ENCODE data around the gene PGAM4. TPM values are rescaled to one million over a fixed set of nuclear protein-coding genes. Genes with fewer than 3 reads are reported as not detected.

Gene PGAM4
- total RNA-seq, 2 donors from 2014 or later, result not detected

DNA sequence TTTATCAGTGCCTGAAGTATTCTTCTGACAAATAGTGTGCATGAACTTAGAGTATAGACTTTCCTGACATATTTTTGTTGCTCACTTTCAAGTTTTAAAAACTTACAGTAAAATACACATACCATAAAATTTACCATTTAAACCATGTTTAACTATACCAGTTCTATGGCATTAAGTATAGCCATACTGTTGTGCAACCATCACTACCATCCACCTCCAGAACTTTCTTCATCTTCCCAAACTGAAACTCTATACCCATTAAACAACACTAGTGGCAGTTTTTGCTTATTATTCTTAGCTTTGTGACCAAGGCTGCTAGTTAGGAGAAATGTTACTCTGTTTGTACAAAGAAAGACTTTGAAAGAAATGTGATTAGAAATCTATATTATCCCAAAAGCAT, 33.1 kb downstream of the PGAM4 start:
- DNase-seq (no peak), ATAC-seq (no peak)
- Histone ChIP-seq H3K9me3 (no peaks in the 10 kb centered on the region), H3K36me3 (replicated peaks in 1 of 2; ENCODE audit: insufficient read depth in 1 of 2, low read depth in 2 of 2) (no peaks in the 10 kb centered on the region), H3K4me1 (peaks cover 23% of the 10 kb centered on the region), H3K27ac (no peak overlapping the region), H3K27me3 (no peaks in the 10 kb centered on the region), H3K4me3 (no peak overlapping the region)
- intact Hi-C loops (cut with DNase I), result no loop called here
- no peak for TF ChIP-seq POLR2A (IDR thresholded peaks at IDR 0.05)
- TF ChIP-seq, protein P1, sequence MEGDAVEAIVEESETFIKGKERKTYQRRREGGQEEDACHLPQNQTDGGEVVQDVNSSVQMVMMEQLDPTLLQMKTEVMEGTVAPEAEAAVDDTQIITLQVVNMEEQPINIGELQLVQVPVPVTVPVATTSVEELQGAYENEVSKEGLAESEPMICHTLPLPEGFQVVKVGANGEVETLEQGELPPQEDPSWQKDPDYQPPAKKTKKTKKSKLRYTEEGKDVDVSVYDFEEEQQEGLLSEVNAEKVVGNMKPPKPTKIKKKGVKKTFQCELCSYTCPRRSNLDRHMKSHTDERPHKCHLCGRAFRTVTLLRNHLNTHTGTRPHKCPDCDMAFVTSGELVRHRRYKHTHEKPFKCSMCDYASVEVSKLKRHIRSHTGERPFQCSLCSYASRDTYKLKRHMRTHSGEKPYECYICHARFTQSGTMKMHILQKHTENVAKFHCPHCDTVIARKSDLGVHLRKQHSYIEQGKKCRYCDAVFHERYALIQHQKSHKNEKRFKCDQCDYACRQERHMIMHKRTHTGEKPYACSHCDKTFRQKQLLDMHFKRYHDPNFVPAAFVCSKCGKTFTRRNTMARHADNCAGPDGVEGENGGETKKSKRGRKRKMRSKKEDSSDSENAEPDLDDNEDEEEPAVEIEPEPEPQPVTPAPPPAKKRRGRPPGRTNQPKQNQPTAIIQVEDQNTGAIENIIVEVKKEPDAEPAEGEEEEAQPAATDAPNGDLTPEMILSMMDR (IDR thresholded peaks at IDR 0.05), result no peak

DNA sequence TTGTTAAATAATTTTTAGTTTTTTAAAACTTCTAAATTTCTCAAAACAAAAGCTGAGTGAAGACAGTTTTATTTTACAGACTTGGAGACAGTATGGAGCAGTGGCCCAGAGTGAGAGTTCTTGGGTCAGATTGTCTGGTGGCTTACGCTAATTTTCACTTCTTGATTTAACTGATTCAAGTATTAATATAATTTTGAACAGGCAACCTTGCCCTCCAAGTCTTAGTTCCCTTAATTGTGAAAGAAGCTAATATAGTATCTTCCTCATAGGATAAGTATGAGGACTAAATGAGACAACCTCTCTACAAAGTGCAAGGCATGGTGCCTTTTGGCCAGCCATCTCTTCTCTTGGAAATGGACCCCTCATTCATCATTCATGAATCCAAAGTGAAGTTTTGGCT, 33.6 kb downstream of the PGAM4 start:
- Histone ChIP-seq H3K4me1 (peaks cover 23% of the 10 kb centered on the region), H3K4me3 (no peak overlapping the region), H3K27ac (no peak overlapping the region), H3K36me3 (replicated peaks in 1 of 2; ENCODE audit: insufficient read depth in 1 of 2, low read depth in 2 of 2) (no peaks in the 10 kb centered on the region), H3K27me3 (no peaks in the 10 kb centered on the region), H3K9me3 (no peaks in the 10 kb centered on the region)
- intact Hi-C loops (cut with DNase I), result no loop called here
- TF ChIP-seq POLR2A (IDR thresholded peaks at IDR 0.05), result no peak
- TF ChIP-seq, protein P1 (IDR thresholded peaks at IDR 0.05), result no peak
- DNase-seq (no peak), ATAC-seq (no peak)
- 82% methylated on average over 1 of the region's 1 CpG; no CpG with 5 or more reads in 1 of the 2 donors for WGBS, 2 donors

DNA sequence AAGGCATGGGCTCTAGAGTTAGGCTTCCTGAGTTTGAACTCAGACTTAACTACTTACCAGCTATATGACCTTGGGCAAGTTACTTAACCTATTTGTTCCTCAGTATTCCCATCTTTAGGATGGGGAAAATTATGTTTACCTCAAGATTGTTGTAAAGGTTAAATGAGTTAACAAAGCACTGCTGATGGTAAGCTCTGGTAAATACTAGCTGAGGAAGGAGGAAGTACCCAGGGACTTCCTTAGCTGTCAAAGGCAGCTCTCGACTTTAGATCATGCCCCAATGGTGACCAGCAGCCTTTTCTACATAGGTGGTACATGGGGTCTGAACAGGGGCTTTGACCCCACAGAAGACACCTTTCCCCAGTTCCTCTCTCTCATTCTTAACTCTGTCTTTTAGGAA, 38.9 kb downstream of the PGAM4 start:
- Histone ChIP-seq H3K27ac (no peak overlapping the region), H3K9me3 (no peaks in the 10 kb centered on the region), H3K27me3 (no peaks in the 10 kb centered on the region), H3K36me3 (replicated peaks in 1 of 2; ENCODE audit: insufficient read depth in 1 of 2, low read depth in 2 of 2) (no peaks in the 10 kb centered on the region), H3K4me1 (no peaks in the 10 kb centered on the region), H3K4me3 (no peak overlapping the region)
- no peak for TF ChIP-seq POLR2A (IDR thresholded peaks at IDR 0.05)
- TF ChIP-seq, protein P1 (IDR thresholded peaks at IDR 0.05), result no peak
- intact Hi-C loops (cut with DNase I), result no loop called here
- 90 to 93% methylated on average over 1 of the region's 1 CpG for WGBS, 2 donors
- DNase-seq (no peak), ATAC-seq (no peak)

DNA sequence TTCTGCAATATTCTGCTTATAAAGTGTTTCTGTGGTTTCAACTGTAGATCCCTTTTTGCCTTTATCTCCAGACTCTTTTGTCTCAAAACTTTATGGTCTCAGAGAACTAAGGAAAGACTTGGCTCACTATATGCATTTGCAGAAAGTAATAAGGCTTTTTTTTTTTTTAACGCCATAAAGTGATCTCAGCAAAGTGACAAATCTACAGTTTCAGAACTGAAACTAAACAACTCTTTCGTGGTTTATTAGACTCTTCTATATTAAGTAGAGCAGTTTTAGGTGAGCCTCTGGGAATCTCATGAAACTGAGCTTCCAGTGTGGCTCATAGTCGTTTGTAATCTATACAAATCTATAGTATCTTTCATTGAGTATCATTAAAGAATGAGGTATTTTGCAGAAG, 43.7 kb downstream of the PGAM4 start:
- H3K27me3 ChIP-seq, result no peaks in the 10 kb centered on the region
- H3K9me3 ChIP-seq, result no peaks in the 10 kb centered on the region
- DNase-seq, result no peak
- no peaks in the 10 kb centered on the region for H3K36me3 ChIP-seq (replicated peaks in 1 of 2; ENCODE audit: insufficient read depth in 1 of 2, low read depth in 2 of 2)
- H3K4me1 ChIP-seq, result peaks cover 7% of the 10 kb centered on the region
- H3K4me3 ChIP-seq, result no peak overlapping the region
- intact Hi-C loops (cut with DNase I), result no loop called here
- no peak overlapping the region for H3K27ac ChIP-seq
- no peak for ATAC-seq
- WGBS, 2 donors, result 39 to 47% methylated on average over 3 of the region's 3 CpGs
- TF ChIP-seq POLR2A (IDR thresholded peaks at IDR 0.05), result no peak
- TF ChIP-seq, protein P1 (IDR thresholded peaks at IDR 0.05), result no peak

DNA sequence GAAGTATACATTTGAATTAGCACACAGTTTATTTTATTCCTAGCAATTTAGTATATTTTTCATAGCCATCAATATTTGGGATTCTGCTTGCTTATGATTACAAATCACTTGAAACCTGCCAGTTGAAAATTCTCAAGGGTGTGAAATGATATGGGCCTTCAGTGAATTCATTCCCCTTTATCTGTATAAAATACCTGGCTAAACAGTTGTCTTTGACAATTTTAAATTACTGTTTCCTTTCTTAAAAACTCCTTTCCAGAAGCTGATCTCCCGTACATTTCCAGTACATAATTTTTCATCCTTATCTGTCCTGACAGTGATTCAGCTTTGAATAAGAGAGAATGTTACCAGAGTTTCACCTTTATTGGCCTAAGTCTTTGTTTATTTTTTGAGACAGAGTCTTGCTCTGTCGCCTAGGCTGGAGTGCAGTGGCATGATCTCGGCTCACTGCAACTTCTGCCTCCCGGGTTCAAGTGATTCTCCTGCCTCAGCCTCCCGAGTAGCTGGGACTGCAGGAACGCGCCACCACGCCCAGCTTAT, 45.0 kb downstream of the PGAM4 start:
- TF ChIP-seq, protein P1 (IDR thresholded peaks at IDR 0.05), result no peak
- TF ChIP-seq POLR2A (IDR thresholded peaks at IDR 0.05), result no peak
- DNase-seq (no peak), ATAC-seq (no peak)
- Histone ChIP-seq H3K4me1 (peaks cover 7% of the 10 kb centered on the region), H3K27me3 (no peaks in the 10 kb centered on the region), H3K4me3 (no peak overlapping the region), H3K36me3 (replicated peaks in 1 of 2; ENCODE audit: insufficient read depth in 1 of 2, low read depth in 2 of 2) (no peaks in the 10 kb centered on the region), H3K9me3 (no peaks in the 10 kb centered on the region), H3K27ac (no peak overlapping the region)
- intact Hi-C loops (cut with DNase I), result no loop called here
- 61 to 77% methylated on average over 6 to 8 of the region's 8 CpGs for WGBS, 2 donors
